ENCODE results near the gene COQ9.
"Not testable (repeated sequence)": the region's sequence is repeated elsewhere in the genome, so short reads cannot be mapped to it uniquely, and the experiment has no call there.

The COQ9 gene

DNA sequence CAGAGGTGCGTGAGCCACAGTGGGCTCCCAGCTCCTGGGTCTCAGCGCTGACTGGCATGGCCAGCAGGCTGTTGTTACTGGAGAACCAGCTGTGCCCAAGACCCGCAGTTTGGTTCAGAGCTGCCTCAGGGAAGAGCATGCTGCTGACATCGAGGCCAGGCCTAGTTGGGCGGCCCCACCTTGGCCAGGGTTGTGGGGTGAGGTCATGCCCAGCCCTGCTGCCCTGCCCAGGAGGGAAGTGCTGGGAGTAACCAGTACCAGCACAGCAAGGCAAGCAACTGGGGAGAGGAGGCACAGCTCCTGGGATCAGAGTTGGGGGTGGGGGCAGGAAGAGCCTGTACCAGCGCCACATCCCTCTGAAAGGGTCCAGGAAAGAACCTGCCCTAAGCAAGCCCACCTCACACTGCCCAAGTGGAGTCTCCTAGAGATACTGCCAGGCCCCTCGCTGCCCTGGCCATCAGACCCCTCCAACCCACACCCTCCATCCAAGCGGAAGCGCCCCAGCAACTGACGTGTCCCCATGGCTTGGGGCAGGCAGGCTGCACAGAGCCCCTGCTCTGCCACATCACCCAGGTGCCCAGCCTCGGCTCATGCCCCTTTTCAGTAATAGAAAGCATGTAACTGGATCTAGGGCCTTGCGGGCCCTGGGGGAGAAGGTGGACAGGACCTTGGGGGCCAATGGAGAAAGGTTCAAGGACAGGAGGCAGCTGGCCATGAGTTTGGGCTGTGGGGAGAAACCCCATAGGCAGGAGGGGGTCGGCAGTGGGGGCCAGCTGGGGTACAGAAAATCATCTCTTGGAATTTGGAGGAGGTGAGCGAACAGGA lies 38.0 kb downstream of the COQ9 start:
- DNase-seq (ENCODE audit: low read depth in 2 of 2), result no peak

DNA sequence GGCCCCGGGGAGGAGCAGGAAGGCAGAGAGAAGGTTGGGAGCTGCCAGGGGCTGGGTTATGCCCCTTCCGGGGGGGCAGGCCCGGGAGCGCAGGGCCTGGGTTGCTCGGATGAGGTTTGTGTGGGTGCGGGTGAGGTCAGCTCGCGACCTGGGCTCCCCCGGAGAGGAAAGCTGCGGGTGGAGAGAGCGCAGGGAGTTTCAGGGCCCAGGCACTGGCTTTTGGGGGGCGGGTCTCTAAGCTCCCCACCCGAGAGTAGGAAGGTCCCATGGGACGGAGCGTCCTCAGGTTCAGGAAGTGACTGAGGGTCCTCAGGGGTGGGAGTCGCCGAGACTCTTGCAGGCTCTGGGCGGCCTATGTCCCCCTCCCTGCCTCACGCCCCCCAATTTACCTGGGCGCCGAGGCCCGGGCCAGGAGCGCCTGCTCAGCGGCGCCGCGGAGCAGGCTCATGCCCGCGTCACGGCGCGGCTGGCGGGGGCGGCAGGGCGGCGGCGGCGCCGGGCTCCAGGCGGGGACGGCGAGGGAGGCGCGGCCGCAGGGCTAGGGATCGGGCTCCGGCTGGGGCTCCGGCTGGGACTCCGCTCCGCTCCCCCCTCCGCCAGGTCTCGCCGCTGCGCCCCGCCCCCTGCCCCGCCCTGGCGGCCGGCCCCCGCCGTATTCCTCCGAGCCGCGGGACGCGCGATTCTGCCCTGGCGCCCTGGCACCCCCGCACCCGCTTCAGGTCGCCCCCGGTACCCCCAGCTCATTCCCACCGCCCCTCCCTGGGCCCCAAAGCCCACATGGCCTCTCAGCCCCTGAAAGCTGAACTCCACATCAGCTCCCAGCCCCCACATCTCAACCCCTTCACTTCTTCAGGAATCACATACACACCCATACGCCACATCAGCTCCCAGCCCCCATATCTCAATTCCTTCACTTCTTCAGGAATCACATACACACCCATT lies 38.9 kb downstream of the COQ9 start, which contains the start of gene DOK4:
TSS of gene DOK4 (minus strand) at position 578 of the 942 bp plus-strand sequence. CDS start 6,986 bp downstream, outside the sequence.
- peak; percentile 30 to 57 for DNase-seq (ENCODE audit: low read depth in 2 of 2)

DNA sequence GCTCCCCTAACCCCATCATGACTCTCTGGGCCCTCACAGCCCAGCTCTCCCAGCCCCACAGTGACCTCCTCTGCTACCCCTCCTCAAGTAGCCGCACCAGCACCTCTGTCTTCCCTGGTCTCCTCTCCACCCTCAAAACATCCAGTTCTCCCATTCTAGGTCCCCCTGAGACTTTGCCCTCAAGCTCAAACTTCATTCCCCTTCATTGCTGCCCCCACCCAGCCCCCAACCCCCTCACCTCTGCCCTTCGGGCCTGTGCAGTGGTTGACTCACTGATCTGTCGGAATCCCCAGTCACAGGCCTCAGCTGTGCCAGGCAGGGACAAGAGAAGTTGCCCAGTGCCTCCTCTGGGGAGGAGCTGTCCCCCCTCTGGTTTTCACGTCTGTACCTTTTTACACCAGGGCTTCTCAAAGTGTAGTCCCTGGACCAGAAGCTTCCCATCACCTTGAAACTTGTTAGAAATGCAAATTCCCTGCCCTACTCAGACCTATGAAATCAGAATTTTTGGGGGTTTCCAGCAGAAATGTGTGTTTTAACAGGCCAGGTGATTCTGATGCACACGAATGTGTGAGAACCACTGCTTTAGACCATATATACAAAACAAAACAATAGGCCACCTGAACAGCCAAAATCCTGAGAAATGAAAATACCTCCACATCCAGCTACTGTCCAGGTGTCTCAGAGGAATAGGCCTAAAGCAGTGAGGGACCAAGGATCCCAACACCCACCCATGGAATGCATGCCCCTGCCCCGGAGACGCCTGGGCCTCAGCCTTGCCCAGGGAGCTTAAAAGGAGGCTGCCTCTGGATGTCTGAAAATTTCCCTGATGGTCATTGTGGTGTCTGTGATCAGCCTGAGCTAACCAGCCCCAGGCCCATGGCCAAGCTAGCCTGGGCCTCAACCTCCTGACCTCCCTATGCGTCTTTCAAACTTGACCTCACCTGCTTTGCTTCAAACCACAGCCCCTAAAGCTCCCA lies 39.9 kb downstream of the COQ9 start:
- no peak for DNase-seq (ENCODE audit: low read depth in 2 of 2)

DNA sequence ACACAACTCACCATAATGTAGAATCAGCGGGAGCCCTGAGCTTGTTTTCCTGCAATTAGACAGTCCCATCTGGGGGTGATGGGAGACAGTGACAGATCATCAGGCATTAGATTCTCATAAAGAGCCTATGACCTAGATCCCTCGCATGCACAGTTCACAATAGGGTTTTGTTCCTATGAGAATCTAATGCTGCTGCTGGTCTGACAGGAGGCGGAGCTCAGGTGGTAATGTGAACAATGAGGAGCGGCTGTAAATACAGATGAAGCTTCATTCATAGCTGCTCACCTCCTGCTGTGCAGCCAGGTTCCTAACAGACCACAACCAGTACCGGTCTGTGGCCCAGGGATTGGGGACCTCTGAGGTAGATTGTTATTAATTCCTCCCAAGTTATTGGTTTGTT lies 42.0 kb downstream of the COQ9 start:
- DNase-seq (ENCODE audit: low read depth in 2 of 2), result no peak

DNA sequence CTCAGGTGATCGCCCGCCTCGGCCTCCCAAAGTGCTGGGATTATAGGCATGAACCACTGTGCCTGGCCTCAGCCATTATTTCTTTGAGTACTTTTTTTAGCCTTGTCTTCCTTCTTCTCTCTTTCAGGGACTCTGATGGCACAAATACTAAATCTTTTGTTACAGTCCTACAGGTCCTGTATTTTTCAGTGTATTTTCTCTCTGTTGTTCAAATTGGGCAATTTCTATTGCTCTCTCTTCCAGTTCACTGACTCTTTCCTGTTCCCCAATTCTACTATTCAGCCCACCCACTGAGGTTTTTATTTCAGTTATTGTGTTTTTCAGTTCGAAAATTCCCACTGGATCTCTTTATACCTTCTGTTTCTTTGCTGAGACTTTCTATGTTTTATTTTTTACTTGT lies 46.5 kb downstream of the COQ9 start:
- no peak for DNase-seq (ENCODE audit: low read depth in 2 of 2)

DNA sequence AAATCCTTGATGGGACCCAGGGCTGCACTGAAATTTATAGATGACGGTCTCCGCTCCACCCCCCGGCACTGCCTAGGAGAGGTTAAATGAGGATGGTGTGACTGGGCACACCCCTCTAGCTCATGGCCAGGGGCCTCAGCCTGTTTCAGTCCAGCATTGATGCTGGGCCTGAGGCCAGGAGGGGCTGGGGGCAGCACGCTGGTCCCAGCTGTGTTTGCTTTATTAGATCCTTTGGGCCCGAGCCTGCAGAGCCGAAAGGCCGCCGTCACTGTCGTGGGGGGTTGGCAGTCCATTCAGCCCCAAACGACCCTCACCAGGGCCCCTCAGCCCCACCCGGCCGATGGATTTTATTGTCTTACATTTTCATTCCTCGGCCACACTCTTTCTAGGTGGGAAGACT lies 49.8 kb downstream of the COQ9 start:
- DNase-seq (ENCODE audit: low read depth in 2 of 2), result no peak

DNA sequence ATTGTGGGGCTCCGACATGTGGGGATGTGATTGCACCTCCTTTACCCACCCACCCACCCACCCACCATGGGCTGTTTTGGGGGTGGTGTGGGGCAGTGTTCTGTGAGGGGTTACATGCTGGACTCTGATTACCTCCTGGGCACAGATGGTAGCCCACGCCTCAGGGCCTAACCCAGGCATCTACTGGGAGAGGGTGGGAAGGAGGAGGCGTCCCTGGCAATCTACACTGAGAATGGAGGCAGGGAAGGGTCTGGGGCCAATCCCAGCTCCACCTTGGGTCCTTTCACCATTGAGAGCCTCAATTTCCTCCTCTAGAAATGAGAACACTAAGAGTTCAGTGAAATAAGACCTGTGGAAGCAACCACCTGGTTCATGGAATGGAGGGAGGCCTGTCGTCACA lies 50.8 kb downstream of the COQ9 start:
- no peak for DNase-seq (ENCODE audit: low read depth in 2 of 2)

DNA sequence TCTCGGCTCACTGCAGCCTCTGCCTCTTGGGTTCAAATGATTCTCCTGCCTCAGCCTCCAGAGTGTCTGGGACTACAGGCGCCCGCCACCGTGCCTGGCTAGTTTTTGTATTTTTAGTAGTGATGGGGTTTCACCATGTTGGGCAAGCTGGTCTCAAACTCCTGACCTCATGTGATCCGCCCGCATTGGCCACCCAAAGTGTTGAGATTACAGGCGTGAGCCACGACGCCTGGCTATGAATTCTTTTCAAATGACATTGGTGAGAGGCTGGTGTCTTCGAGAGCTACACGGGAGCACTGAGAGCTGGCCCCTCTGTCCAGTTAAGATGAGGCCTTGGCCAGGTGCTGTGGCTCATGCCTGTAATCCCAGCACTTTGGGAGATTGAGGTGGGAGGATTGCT lies 52.7 kb downstream of the COQ9 start:
- not testable (repeated sequence) for DNase-seq (ENCODE audit: low read depth in 2 of 2)

DNA sequence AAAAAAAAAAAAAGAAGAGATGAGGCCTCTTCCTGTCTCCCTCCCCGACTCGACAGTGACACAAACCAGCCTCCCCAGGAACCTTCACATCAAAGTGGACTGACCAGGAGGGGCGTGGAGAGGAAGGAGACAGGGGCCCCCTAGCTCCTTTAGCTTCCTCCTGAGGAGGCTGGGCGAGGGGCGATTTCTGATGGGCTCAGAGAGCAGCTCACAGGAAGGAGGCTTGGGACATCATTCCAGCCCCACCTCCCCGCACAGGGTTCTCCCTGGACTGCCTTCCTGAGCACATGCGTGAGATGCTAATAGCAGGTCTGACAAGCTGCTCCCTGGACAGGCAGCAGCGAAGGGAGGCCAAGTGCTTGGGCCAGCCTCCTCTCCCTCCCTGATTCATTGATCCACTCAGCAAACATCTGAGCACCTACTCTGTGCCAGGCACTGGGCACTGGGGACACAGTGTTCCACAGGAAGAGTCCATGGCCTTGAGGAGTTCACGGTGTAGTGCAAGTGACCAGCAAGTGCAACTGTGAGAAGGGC lies 53.4 kb downstream of the COQ9 start:
- no peak for DNase-seq (ENCODE audit: low read depth in 2 of 2)

DNA sequence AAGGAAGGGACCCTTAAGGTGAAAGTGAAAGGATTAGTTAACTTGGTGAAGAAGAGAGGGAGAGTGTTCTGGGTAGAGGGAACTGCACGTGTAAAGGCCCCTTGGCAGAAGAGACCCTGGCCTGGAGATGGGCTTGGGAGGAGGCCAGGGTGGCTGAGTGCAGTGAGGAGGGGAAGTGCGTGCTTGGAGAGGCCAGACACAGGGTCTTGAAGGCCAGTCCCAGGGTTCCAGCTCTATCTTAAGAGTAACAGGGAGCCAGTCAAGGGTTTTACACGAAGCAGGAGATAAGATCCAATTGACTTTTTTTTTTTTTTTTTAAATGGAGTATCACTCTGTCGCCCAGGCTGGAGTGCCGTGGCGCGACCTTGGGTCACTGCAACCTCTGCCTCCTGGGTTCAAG lies 54.2 kb downstream of the COQ9 start:
- no peak for DNase-seq (ENCODE audit: low read depth in 2 of 2)

DNA sequence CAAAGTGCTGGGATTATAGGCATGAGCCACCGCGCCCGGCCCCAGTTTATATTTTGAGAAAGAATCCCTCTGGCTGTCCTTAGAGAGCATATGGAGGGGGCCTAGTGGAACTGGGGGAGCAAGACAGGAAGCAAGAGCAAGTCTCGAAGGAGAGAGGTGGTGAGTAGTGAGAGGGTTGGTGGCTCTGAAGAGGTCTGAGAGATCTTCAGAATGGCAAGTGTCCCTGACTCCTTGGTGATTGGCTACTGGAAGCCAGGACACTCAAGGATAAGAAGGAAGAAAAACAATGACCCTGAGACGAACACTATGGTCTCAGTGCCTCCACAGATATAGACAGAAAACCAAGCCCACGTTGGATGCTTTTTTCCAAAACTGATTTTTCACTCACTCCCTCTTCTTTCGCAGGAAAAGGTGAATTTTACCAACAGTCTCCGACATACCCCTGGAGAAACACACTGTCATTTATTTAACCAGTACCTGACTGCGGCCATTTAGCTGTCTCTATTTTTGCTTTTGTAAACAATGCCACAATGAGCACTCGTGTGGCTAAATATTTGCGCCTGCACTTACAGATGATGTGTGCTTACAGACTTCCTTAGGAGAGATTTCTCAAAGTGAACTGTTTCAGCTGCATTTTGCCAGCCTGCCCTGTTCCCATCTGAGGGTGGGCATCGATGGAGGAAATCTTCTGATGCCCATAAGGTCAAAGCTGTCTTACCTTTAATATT lies 54.9 kb downstream of the COQ9 start:
- DNase-seq (ENCODE audit: low read depth in 2 of 2), result no peak

DNA sequence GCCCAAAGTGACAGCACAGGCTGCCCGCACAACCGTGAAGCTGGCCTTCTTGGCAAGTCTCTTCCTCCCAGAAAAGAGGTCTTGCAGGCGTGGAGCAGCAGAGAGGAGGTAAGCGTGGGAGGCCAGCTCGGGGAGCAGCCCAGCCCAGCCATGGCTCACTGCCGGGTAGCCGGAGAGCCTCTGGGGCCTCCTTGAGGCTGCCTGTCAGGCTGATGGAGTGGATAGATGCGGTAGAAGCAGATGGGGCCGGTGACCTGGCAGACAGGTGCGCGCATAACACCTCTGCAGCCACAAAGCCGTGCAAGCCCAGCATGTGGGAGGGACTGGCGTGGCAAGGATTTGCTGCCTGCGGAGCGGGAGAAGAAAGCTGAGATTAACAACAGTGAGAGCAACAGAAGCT lies 56.1 kb downstream of the COQ9 start:
- no peak for DNase-seq (ENCODE audit: low read depth in 2 of 2)

DNA sequence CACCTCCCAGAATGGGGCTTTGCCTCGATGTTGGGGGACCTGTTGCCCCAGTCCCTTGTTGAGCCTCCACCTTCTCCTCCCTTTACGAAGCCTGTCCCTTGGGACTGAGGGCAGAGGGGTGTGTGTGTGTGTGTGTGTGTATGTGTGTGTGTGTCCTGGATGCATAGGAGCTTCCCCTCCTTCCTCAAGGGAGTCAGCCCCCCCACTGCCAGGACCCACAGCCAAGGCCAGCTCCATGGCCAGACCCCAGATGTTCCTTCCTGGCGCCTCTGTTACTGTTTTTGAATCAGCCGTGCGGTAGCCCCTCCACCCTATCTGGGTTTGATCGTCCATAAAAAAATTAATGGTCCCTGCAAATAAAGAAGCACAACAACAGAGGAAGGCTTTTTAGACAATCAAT lies 56.7 kb downstream of the COQ9 start:
- DNase-seq (ENCODE audit: low read depth in 2 of 2), result no peak

DNA sequence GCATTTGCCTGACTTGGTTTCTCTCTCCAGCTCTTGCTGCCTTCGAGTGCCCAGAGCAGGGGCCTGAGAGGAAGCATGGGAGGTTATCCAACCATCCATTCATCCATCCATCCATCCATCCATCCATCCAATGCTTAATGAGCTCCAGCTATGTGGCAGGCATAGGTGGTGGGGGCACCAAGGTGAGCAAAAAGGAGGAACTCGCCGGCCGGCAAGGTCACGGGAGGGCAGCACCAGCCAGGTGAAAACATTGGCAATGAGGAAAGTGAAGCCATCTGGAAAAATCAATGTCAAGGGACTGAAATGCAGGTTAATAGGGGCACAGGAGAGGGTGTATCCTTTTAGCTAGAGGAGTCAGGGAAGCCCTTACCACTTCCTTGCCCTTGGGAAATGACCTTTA lies 57.2 kb downstream of the COQ9 start:
- DNase-seq (ENCODE audit: low read depth in 2 of 2), result no peak

DNA sequence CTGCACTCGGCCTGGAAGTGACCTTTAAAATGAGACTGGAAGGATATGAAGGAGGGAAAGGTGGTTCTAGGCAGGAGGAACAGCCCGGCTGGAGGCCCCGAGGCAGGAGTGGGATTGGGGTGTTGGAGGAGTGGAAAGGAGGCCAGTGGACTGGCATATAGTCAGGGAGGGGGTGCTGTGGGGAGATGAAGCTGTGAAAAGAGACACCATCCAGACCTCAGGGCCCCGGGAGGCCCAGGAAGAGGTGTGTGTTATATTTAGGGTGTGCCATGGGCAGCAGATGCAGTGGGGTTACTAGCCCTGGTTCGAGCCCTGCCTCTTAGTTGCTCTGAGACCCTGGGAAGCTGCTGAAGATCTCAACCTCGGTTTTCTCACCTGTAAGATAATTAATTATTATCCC lies 57.9 kb downstream of the COQ9 start:
- no peak for DNase-seq (ENCODE audit: low read depth in 2 of 2)

DNA sequence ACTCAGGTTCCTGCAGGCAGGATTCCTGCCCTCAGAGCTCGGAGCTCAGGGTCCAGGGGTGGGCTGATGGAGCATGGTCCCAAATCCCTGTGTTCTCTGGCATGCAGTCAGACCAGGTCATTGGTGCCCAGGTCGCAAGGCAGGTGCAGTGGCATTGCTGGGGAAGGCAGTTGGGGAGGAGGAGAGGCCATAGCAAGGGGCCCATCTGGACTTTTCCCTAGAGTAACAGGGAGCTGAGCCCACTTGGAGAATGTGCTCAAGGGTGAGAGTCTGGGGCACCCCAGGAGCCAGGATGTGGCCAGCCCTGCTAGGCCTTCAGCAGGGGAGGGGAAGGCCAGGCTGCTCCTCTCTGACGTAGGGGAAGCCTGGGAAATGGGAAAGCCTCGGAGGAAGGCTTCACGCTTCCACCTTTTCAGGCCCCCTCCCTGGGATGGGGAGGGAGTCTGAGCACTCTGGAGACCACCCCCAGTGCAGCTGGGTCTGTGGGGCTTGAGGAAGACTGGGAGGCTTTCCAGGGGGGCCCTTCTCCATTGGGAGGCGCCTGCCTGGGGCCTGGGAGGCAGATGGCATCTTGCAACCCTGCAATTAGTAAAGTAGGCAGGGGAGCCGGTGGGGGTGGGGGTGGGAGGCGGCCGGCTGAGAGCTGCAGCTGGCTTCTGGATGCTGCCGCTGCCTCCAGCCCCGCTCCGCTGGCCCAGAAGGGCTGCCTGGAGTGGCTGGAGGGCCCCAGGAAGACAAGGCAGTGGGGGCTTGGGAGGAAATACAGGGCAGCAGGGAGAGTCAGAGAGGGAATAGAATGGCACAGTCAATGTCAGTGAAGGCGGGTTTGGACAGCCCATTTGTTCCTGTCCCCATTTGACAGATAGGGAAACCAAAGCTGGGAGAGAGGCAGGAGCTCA lies 60.1 kb downstream of the COQ9 start:
- no peak for DNase-seq (ENCODE audit: low read depth in 2 of 2)

DNA sequence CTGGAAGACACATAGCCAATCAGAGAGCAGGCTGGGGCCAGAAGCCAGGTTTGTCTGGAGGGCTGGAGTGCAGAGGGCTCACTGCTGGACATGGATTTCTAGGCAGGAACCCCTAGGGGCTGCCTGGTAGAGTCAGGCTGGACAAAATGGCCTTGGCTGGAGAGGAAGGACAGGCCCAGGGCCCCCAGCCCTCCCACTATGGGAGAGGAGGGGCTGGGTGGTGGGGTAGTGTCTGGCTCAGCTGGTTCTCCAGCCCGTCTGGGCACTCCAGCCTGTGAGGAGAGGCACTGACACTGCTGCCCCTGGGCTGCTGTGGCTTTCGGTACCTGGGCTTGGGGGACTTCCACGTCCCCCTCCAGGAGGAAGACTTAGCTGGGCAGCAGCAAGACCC lies 60.8 kb downstream of the COQ9 start:
- no peak for DNase-seq (ENCODE audit: low read depth in 2 of 2)

DNA sequence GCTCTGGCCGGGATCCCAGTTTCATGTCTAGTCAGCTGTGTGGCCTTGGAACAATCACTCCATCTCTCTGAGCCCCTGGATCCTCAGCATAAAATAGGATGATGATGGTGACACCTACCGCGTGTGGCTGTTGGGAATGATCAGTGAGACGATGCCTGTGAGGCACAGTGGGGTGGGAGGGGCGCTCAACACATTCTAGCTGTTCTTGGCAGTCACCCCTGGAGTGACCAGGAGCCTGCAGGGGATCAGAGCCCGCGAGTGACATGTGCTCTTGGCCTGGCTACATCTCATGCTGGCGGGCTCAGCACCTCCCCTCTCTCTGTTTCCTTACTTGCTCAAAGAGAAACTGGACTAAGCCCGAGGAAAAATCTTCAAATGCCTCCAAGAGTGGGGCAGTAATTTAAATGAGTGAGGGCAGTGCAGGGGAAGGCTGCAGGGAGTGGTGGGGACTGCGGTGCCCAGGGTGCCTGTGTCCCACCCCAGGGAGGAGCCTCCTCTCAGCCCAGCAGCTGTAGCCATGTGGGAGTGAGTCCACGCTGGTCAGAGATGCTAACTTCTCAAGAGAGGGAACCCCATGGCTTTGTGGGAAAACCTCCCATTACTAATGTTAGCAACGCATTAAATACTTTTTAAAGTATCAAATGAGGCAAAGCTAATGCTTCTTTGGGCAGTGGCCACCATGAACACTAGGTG lies 62.1 kb downstream of the COQ9 start:
- no peak for DNase-seq (ENCODE audit: low read depth in 2 of 2)
